Measurements from ENCODE around the gene TCF25. TPM values are rescaled to one million over a fixed set of nuclear protein-coding genes. Genes with fewer than 3 reads are reported as not detected.

The TCF25 gene, protein sequence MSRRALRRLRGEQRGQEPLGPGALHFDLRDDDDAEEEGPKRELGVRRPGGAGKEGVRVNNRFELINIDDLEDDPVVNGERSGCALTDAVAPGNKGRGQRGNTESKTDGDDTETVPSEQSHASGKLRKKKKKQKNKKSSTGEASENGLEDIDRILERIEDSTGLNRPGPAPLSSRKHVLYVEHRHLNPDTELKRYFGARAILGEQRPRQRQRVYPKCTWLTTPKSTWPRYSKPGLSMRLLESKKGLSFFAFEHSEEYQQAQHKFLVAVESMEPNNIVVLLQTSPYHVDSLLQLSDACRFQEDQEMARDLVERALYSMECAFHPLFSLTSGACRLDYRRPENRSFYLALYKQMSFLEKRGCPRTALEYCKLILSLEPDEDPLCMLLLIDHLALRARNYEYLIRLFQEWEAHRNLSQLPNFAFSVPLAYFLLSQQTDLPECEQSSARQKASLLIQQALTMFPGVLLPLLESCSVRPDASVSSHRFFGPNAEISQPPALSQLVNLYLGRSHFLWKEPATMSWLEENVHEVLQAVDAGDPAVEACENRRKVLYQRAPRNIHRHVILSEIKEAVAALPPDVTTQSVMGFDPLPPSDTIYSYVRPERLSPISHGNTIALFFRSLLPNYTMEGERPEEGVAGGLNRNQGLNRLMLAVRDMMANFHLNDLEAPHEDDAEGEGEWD
- total RNA-seq = 129 and 143 TPM in 2 replicates

DNA sequence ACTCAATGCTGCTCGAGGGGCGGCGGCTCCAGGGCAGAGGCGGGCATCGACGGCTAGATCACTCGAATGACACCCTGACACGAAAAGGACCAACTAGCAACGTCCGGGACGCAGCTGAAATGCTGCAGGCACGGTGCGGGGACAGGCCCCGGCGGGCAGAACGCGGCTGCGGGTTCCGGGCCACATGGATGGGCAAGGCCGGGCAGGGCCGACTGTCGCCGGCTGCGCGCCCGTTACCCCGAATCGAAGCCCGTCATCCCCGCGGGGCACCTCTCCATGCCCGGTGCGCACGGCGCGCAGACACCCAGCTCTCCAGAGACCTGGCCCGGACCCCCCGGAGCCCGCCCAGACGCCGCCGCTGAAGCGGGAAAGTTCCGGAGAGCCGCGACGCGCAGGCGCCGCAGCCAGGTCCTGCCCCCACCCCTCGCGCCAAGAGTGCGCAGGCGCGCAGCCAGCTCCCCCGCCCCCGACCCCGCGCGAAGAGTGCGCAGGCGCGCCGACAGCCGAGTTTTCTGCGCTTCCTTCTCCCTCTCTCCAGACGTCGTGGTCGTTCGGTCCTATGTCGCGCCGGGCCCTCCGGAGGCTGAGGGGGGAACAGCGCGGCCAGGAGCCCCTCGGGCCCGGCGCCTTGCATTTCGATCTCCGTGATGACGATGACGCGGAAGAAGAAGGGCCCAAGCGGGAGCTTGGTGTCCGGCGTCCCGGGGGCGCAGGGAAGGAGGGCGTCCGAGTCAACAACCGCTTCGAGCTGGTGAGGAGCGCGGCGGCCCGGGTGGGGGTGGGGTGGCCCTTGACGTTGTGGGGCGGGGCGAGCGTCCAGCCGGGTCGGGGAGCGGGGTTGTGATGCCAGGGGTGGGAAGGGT lies at the start of gene TCF25:
TSS of gene TCF25 (plus strand) at position 484 of the 863 bp plus-strand sequence. CDS start at position 560, 76 bp downstream.

DNA sequence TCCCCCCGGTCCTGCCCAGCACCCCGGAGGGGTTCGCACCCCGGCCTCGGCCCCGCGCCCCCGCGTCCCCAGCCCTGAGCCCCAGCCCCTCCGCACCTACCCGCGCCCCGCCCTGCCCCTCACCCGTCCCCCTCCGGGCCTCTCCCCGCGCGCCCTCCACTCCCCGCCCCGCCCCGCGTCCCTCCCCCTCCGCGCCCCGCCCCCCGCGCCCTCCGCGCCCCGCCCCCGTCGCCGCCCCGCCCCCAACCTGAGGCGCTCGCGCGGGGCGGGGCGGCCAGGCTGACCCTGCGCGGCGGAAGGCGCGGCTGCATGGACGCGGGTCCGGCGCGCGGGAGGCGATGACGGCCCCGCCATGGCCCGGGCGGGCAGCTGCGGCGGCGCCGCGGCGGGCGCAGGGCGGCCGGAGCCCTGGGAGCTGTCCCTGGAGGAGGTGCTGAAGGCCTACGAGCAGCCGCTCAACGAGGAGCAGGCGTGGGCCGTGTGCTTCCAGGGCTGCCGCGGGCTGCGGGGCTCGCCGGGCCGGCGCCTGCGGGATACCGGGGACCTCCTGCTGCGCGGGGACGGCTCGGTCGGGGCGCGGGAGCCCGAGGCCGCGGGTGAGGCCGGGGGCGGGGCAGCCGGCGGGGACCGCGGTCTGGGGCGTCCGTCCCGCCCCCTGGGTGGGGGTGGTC lies 45.1 kb upstream of the TCF25 start, which contains the start of gene SPIRE2:
TSS of gene SPIRE2 (plus strand) at position 277 of the 671 bp plus-strand sequence. CDS start at position 353, 76 bp downstream.

DNA sequence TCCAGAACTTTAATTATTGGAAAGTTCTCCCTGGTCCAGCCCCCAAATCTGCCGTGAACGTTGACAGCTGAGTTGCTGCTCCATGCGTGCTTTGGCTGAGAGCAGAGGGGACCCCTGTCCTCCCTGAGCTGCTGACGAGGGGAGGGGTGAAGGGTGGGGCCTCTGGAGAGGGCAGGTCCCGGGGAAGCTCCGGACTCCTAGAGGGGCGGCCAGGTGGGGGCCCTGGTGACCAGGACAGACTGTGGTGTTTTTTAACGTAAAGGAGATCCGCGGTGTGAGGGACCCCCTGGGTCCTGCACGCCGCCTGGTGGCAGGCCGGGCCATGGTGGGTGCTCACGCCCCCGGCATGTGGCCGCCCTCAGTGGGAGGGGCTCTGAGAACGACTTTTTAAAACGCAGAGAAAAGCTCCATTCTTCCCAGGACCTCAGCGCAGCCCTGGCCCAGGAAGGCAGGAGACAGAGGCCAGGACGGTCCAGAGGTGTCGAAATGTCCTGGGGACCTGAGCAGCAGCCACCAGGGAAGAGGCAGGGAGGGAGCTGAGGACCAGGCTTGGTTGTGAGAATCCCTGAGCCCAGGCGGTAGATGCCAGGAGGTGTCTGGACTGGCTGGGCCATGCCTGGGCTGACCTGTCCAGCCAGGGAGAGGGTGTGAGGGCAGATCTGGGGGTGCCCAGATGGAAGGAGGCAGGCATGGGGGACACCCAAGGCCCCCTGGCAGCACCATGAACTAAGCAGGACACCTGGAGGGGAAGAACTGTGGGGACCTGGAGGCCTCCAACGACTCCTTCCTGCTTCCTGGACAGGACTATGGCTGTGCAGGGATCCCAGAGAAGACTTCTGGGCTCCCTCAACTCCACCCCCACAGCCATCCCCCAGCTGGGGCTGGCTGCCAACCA lies 45.3 kb downstream of the TCF25 start, which contains the start of gene MC1R:
TSS of gene MC1R (plus strand) at position 410 of the 895 bp plus-strand sequence. CDS start at position 807, 397 bp downstream.

DNA sequence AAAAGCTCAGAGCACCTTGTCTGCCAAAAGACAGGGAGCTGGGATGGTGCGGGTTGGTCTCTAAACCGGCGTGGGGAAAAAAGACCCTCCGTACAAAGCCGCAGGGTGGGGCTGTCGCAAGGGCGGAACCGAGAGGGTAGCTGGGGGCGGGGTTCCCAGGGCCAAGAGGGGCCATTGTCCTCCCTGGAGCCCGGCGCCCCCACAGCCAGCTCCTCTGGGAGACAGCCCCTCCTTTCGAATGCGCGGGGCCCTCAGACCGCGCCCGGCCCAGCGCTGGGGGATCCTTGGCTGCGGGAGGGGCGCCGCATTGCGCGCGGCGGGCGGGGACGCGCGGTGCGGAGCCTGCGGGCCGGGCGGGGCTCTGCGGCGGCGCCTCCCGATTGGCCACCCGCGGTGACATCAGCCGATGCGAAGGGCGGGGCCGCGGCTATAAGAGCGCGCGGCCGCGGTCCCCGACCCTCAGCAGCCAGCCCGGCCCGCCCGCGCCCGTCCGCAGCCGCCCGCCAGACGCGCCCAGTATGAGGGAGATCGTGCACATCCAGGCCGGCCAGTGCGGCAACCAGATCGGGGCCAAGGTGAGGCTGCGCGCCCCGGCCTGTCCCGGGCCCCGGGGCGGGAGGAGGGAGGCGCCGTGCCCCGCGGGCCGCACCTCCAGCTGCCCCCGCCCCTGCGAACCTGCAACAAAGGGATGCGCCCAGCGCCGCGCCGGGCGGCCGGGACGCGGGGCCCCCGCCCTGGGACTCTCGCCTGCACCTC lies 49.7 kb downstream of the TCF25 start, which contains the start of gene TUBB3:
TSS of gene TUBB3 (plus strand) at position 459 of the 756 bp plus-strand sequence. CDS start at position 519, 60 bp downstream.

Other genes with a start within 250 kb of the TCF25 start
- 66.6 and 71.3 TPM in 2 replicates for gene CHMP1A, start 215.9 kb upstream of the TCF25 start, total RNA-seq
- gene SPATA33, start 215.8 kb upstream of the TCF25 start, total RNA-seq = 1.2 and 1.5 TPM in 2 replicates
- 30.2 and 38.0 TPM in 2 replicates for gene CDK10, start 186.9 kb upstream of the TCF25 start, total RNA-seq
- gene SPATA2L, start 171.9 kb upstream of the TCF25 start, total RNA-seq = 11.3 and 11.6 TPM in 2 replicates
- 3.3 and 4.7 TPM in 2 replicates for gene VPS9D1, start 152.7 kb upstream of the TCF25 start, total RNA-seq
- gene ZNF276, start 152.1 kb upstream of the TCF25 start, total RNA-seq = 12.4 and 16.7 TPM in 2 replicates
- 5.7 and 7.6 TPM in 2 replicates for gene FANCA, start 56.9 kb upstream of the TCF25 start, total RNA-seq
- gene SPIRE2, start 45.1 kb upstream of the TCF25 start, total RNA-seq = 1.6 and 2.1 TPM in 2 replicates
- 0.76 and 1.3 TPM in 2 replicates for gene MC1R, start 45.3 kb downstream of the TCF25 start, total RNA-seq
- gene TUBB3, start 49.8 kb downstream of the TCF25 start, total RNA-seq = 38.1 and 51.7 TPM in 2 replicates
- gene DEF8, start 75.2 kb downstream of the TCF25 start, total RNA-seq = 64.6 and 67.2 TPM in 2 replicates
- 5.6 and 10.4 TPM in 2 replicates for gene DBNDD1, start 145.9 kb downstream of the TCF25 start, total RNA-seq
- not detected in 2 replicates for gene PRDM7, start 203.7 kb downstream of the TCF25 start, total RNA-seq

Data from dermis lymphatic vessel endothelial cell (primary cell).